ENCODE results near the gene GIPC3. TPM values are rescaled to one million over a fixed set of nuclear protein-coding genes. Genes with fewer than 3 reads are reported as not detected.

Gene GIPC3
- 1 to 10 TPM in 2 of 4 donors, under 1 TPM in 2; 0.78 to 2.2 (median 0.97) TPM for total RNA-seq

DNA sequence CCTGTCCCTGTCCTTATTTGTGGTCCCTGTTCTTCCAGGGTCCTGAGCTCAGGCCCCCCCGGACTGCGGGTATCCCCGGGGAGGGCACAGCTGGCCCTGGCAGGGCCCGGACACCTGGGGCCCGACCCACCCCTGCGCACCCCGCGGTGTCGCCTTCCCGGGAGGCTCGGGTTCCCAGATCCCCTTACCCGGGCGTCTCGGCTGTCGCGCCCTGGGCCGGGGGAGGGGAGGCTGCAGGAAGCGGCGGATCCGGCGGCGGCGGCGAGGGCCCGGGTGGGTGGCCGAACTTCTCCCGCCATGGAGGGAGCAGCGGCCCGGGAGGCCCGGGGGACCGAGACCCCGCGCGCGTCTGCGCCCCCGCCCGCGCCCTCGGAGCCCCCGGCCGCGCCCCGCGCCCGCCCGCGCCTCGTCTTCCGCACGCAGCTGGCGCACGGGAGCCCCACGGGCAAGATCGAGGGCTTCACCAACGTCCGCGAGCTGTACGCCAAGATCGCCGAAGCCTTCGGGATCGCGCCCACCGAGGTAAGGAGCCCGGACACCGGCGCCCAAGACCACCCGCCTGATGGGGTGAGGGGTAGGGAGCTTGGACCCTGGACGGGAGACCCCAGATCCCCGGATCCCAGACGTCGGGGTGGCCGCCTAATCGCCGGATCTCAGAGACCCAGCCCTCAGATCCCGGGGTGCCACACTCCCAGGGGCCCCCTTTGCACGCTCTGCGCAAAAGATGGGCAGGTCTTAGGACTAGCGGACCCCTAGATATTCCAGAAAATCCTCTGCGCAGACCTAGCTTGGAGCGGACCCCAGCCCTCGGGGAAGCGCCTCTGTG, at the start of gene GIPC3:
Gene GIPC3 (plus strand): TSS at position 178 of the 826 bp plus-strand sequence. CDS start 120 bp downstream, at position 298.
- intact Hi-C loops (cut with DNase I) = no loop called here
- DNase-seq = no peak
- Histone ChIP-seq H3K4me1 (peaks cover 4 to 21% of the 10 kb centered on the region in 2 donors), H3K9me3 (no peaks in the 10 kb centered on the region), H3K36me3 (no peaks in the 10 kb centered on the region), H3K27ac (no peak within 1 kb of the TSS), H3K4me3 (replicated peaks in 1 of 3) (peak within 1 kb of the TSS in 1 of 3 donors; percentile 28), H3K27me3 (peaks cover 7% of the 10 kb centered on the region)
- no peak for TF ChIP-seq POLR2A (IDR thresholded peaks at IDR 0.05)
- TF ChIP-seq, protein P1, sequence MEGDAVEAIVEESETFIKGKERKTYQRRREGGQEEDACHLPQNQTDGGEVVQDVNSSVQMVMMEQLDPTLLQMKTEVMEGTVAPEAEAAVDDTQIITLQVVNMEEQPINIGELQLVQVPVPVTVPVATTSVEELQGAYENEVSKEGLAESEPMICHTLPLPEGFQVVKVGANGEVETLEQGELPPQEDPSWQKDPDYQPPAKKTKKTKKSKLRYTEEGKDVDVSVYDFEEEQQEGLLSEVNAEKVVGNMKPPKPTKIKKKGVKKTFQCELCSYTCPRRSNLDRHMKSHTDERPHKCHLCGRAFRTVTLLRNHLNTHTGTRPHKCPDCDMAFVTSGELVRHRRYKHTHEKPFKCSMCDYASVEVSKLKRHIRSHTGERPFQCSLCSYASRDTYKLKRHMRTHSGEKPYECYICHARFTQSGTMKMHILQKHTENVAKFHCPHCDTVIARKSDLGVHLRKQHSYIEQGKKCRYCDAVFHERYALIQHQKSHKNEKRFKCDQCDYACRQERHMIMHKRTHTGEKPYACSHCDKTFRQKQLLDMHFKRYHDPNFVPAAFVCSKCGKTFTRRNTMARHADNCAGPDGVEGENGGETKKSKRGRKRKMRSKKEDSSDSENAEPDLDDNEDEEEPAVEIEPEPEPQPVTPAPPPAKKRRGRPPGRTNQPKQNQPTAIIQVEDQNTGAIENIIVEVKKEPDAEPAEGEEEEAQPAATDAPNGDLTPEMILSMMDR (IDR thresholded peaks at IDR 0.05) = no peak
- 10% methylated on average over 2 of the region's 84 CpGs; no CpG with 5 or more reads in 1 of the 2 donors for WGBS, 2 donors

DNA sequence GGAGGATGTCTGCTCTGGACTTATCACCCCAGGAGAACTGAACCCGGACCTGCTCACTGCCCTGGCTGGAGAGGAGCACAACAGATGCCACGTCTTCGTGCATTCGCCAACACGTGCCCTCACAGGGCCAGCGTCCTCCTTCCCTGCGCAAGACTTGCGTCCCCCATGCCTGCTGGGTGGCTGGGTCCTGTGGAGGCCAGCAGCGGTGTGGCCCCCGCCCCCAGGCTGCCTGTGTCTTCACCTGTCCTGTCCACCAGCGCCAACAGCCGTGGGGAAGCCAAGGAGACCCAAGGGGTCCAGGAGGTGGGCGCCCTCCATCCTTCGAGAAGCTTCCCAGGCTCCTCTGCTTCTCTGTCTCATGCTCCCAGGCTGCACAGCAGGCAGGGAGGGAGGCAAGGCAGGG, 49.7 kb upstream of the GIPC3 start:
- intact Hi-C loops (cut with DNase I) = no loop called here
- no peaks in the 10 kb centered on the region for H3K27me3 ChIP-seq
- H3K4me1 ChIP-seq = no peaks in the 10 kb centered on the region
- H3K36me3 ChIP-seq = peaks cover 48 to 59% of the 10 kb centered on the region in 2 donors
- 90 to 100% methylated on average over 2 to 7 of the region's 14 CpGs for WGBS, 2 donors
- TF ChIP-seq, protein P1 (IDR thresholded peaks at IDR 0.05) = no peak
- no peak for TF ChIP-seq POLR2A (IDR thresholded peaks at IDR 0.05)
- DNase-seq = no peak
- no peak overlapping the region for H3K4me3 ChIP-seq (replicated peaks in 1 of 3)
- H3K27ac ChIP-seq = no peak overlapping the region
- no peaks in the 10 kb centered on the region for H3K9me3 ChIP-seq

- Histone ChIP-seq H3K4me1 (no peaks in the 10 kb centered on the region), H3K27ac (no peak overlapping the region), H3K27me3 (no peaks in the 10 kb centered on the region), H3K36me3 (peaks cover 48 to 55% of the 10 kb centered on the region in 2 donors), H3K4me3 (replicated peaks in 1 of 3) (no peak overlapping the region), H3K9me3 (no peaks in the 10 kb centered on the region)
- TF ChIP-seq, protein P1 (IDR thresholded peaks at IDR 0.05) = no peak
- TF ChIP-seq POLR2A (IDR thresholded peaks at IDR 0.05) = no peak
- WGBS, 2 donors = 84 to 92% methylated on average over 7 to 10 of the region's 10 CpGs
- DNase-seq = no peak
- intact Hi-C loops (cut with DNase I) = no loop called here
These were observed 49.3 kb upstream of the GIPC3 start for GRCh38 chr19:3535981-3536380.

GRCh38 chr19:3536429-3537100, 48.7 kb upstream of the GIPC3 start:
- no peak overlapping the region for H3K27ac ChIP-seq
- TF ChIP-seq, protein P1 (IDR thresholded peaks at IDR 0.05) = no peak
- no peak for TF ChIP-seq POLR2A (IDR thresholded peaks at IDR 0.05)
- no peak for DNase-seq
- H3K9me3 ChIP-seq = no peaks in the 10 kb centered on the region
- H3K4me3 ChIP-seq (replicated peaks in 1 of 3) = no peak overlapping the region
- H3K27me3 ChIP-seq = no peaks in the 10 kb centered on the region
- intact Hi-C loops (cut with DNase I) = no loop called here
- 79 to 86% methylated on average over 14 to 23 of the region's 27 CpGs for WGBS, 2 donors
- no peaks in the 10 kb centered on the region for H3K4me1 ChIP-seq
- H3K36me3 ChIP-seq = peaks cover 42 to 50% of the 10 kb centered on the region in 2 donors

GRCh38 chr19:3537101-3537437, 48.2 kb upstream of the GIPC3 start:
- intact Hi-C loops (cut with DNase I) = no loop called here
- Histone ChIP-seq H3K36me3 (peaks cover 37 to 44% of the 10 kb centered on the region in 2 donors), H3K27me3 (no peaks in the 10 kb centered on the region), H3K9me3 (no peaks in the 10 kb centered on the region), H3K4me3 (replicated peaks in 1 of 3) (no peak overlapping the region), H3K4me1 (no peaks in the 10 kb centered on the region), H3K27ac (no peak overlapping the region)
- TF ChIP-seq, protein P1 (IDR thresholded peaks at IDR 0.05) = no peak
- TF ChIP-seq POLR2A (IDR thresholded peaks at IDR 0.05) = no peak
- 80 to 88% methylated on average over 8 to 13 of the region's 13 CpGs for WGBS, 2 donors
- no peak for DNase-seq

Measured in thyroid gland (tissue), 4 donors.